Measurements from ENCODE around the gene GRID1. TPM values are rescaled to one million over a fixed set of nuclear protein-coding genes. Genes with fewer than 3 reads are reported as not detected.

Gene GRID1
- total RNA-seq, 1 donor from 2014 or later: 0.75 TPM

GRCh38 chr10:86316990-86317389 lies 49.6 kb downstream of the GRID1 start:
- no peak overlapping the region for H3K4me2 ChIP-seq (ENCODE audit: low read length)

GRCh38 chr10:86316274-86316835 lies 50.2 kb downstream of the GRID1 start:
- H3K27ac Mint-ChIP-seq (ENCODE audit: unreplicated experiment): no peak overlapping the region
- no peaks in the 10 kb centered on the region for H3K4me1 Mint-ChIP-seq (ENCODE audit: low read depth, unreplicated experiment)
- Histone ChIP-seq H4K20me1 (ENCODE audit: insufficient read depth, low read length) (no peaks in the 10 kb centered on the region), H3K4me3 (ENCODE audit: insufficient read depth, low read depth, low read length) (no peak overlapping the region), H3K9ac (ENCODE audit: low read length) (no peak overlapping the region), H3K36me3 (ENCODE audit: insufficient read depth, low read length) (no peaks in the 10 kb centered on the region), H3K27ac (ENCODE audit: low read depth, low read length) (no peak overlapping the region), H3K27me3 (ENCODE audit: insufficient read depth, low read length) (no peaks in the 10 kb centered on the region), H3K9me3 (ENCODE audit: insufficient read depth, low read depth, low read length) (no peaks in the 10 kb centered on the region), H3K79me2 (ENCODE audit: insufficient read depth, low read length) (no peaks in the 10 kb centered on the region), H2AFZ (ENCODE audit: low read depth, low read length) (no peak overlapping the region), H3K4me1 (ENCODE audit: insufficient read depth, low read length) (no peaks in the 10 kb centered on the region), H3K4me2 (ENCODE audit: low read length) (no peak overlapping the region)
- no peaks in the 10 kb centered on the region for H3K9me3 Mint-ChIP-seq (ENCODE audit: unreplicated experiment)
- FAIRE-seq (no peak), DNase-seq (ENCODE audit: low read depth) (no peak)
- no peak for TF ChIP-seq CTCF (IDR thresholded peaks at IDR 0.05; ENCODE audit: insufficient read depth, low read depth, low read length)
- no peak for TF ChIP-seq EZH2 (IDR thresholded peaks at IDR 0.05; ENCODE audit: insufficient read depth, low read length)
- H3K27me3 Mint-ChIP-seq (ENCODE audit: low read depth, unreplicated experiment): peaks cover 51% of the 10 kb centered on the region
- H3K4me3 Mint-ChIP-seq (ENCODE audit: unreplicated experiment): no peak overlapping the region
- no peaks in the 10 kb centered on the region for H3K36me3 Mint-ChIP-seq (ENCODE audit: low read depth, unreplicated experiment)

More at GRCh38 chr10:86316990-86317389, 49.6 kb downstream of the GRID1 start:
- H3K9ac ChIP-seq (ENCODE audit: low read length): no peak overlapping the region
- H3K79me2 ChIP-seq (ENCODE audit: insufficient read depth, low read length): no peaks in the 10 kb centered on the region
- no peak overlapping the region for H3K4me3 Mint-ChIP-seq (ENCODE audit: unreplicated experiment)
- H3K4me1 Mint-ChIP-seq (ENCODE audit: low read depth, unreplicated experiment): no peaks in the 10 kb centered on the region
- no peak for TF ChIP-seq CTCF (IDR thresholded peaks at IDR 0.05; ENCODE audit: insufficient read depth, low read depth, low read length)
- no peaks in the 10 kb centered on the region for H3K4me1 ChIP-seq (ENCODE audit: insufficient read depth, low read length)
- H3K36me3 ChIP-seq (ENCODE audit: insufficient read depth, low read length): no peaks in the 10 kb centered on the region
- DNase-seq (ENCODE audit: low read depth) (no peak), FAIRE-seq (no peak)
- H3K9me3 Mint-ChIP-seq (ENCODE audit: unreplicated experiment): no peaks in the 10 kb centered on the region
- no peaks in the 10 kb centered on the region for H3K27me3 ChIP-seq (ENCODE audit: insufficient read depth, low read length)
- H3K4me3 ChIP-seq (ENCODE audit: insufficient read depth, low read depth, low read length): no peak overlapping the region
- no peaks in the 10 kb centered on the region for H4K20me1 ChIP-seq (ENCODE audit: insufficient read depth, low read length)
- no peak overlapping the region for H3K27ac ChIP-seq (ENCODE audit: low read depth, low read length)
- H3K27ac Mint-ChIP-seq (ENCODE audit: unreplicated experiment): no peak overlapping the region
- H3K36me3 Mint-ChIP-seq (ENCODE audit: low read depth, unreplicated experiment): no peaks in the 10 kb centered on the region
- H2AFZ ChIP-seq (ENCODE audit: low read depth, low read length): no peak overlapping the region
- H3K9me3 ChIP-seq (ENCODE audit: insufficient read depth, low read depth, low read length): no peaks in the 10 kb centered on the region
- H3K27me3 Mint-ChIP-seq (ENCODE audit: low read depth, unreplicated experiment): peaks cover 50% of the 10 kb centered on the region

- no peak for FAIRE-seq
- no peak for DNase-seq (ENCODE audit: low read depth)
- Mint-ChIP-seq H3K4me3 (ENCODE audit: unreplicated experiment) (no peak overlapping the region), H3K27ac (ENCODE audit: unreplicated experiment) (no peak overlapping the region), H3K27me3 (ENCODE audit: low read depth, unreplicated experiment) (peaks cover 56% of the 10 kb centered on the region), H3K36me3 (ENCODE audit: low read depth, unreplicated experiment) (no peaks in the 10 kb centered on the region), H3K9me3 (ENCODE audit: unreplicated experiment) (no peaks in the 10 kb centered on the region), H3K4me1 (ENCODE audit: low read depth, unreplicated experiment) (no peaks in the 10 kb centered on the region)
- Histone ChIP-seq H3K79me2 (ENCODE audit: insufficient read depth, low read length) (no peaks in the 10 kb centered on the region), H4K20me1 (ENCODE audit: insufficient read depth, low read length) (no peaks in the 10 kb centered on the region), H3K4me2 (ENCODE audit: low read length) (no peak overlapping the region), H2AFZ (ENCODE audit: low read depth, low read length) (no peak overlapping the region), H3K27ac (ENCODE audit: low read depth, low read length) (no peak overlapping the region), H3K27me3 (ENCODE audit: insufficient read depth, low read length) (no peaks in the 10 kb centered on the region), H3K9ac (ENCODE audit: low read length) (no peak overlapping the region), H3K4me3 (ENCODE audit: insufficient read depth, low read depth, low read length) (no peak overlapping the region), H3K9me3 (ENCODE audit: insufficient read depth, low read depth, low read length) (no peaks in the 10 kb centered on the region), H3K36me3 (ENCODE audit: insufficient read depth, low read length) (no peaks in the 10 kb centered on the region), H3K4me1 (ENCODE audit: insufficient read depth, low read length) (no peaks in the 10 kb centered on the region)
- TF ChIP-seq EZH2 (IDR thresholded peaks at IDR 0.05; ENCODE audit: insufficient read depth, low read length) (no peak), CTCF (IDR thresholded peaks at IDR 0.05; ENCODE audit: insufficient read depth, low read depth, low read length) (no peak)
These were observed 51.0 kb downstream of the GRID1 start for GRCh38 chr10:86315549-86315942.
